SK-N-MC (cell line): ENCODE measurements around the gene DGUOK.

ENCODE experiments used
- EZH2 ChIP-seq: fragments of 200-600 bp; sonication (generic); IDR thresholded peaks from one replicate; pipeline ENCODE4 v1.6.1; 2017; ENCODE audit warnings: antibody characterized with exemption
- FOXP2 ChIP-seq: optimal IDR thresholded peaks from 2 replicates; pipeline ENCODE3; 2011; ENCODE audit warnings: mild to moderate bottlenecking, moderate library complexity; ENCODE audit not compliant: insufficient read depth; ENCODE audit errors: extremely low read length, control extremely low read depth
- POLR2AphosphoS5 ChIP-seq: IDR thresholded peaks from 2 replicates; pipeline ENCODE4 v1.6.1; 2012; ENCODE audit warnings: mild to moderate bottlenecking, low read depth, low read length, borderline replicate concordance

GRCh38 chr2:73980566-73980965, 53.9 kb downstream of the DGUOK start:
- TF ChIP-seq EZH2 (no peak), POLR2AphosphoS5 (no peak), FOXP2 (no peak)
